Stimulated activated CD8-positive, alpha-beta memory T cell treated with anti-CD3 and anti-CD28 coated beads, Interleukin-15, amount 100 ng/mL, for 1 hour (primary cell): ENCODE data around the gene STOML1.

Source experiments
- DNase-seq: peaks from one replicate; pipeline ENCODE4 v3.0.0-alpha.2; 2020; ENCODE audit warnings: low read depth

Gene STOML1

GRCh38 chr15:73928971-73929627 is 63.0 kb downstream of the STOML1 start:
- no peak for DNase-seq
